Liver (tissue), 9 donors: ENCODE results near the gene ZNF837. TPM values are rescaled to one million over a fixed set of nuclear protein-coding genes. Genes with fewer than 3 reads are reported as not detected.

Source experiments
- DNase-seq: peaks from one replicate; pipeline ENCODE4 v3.0.0-alpha.2; 2017; ENCODE audit warnings: low spot score
- H3K27ac ChIP-seq, 2 donors: one replicate each; pipeline ENCODE4 v1.7.0; 2013; ENCODE audit warnings: inconsistent platforms in 2 of 2, low read length in 2 of 2, control low read depth in 1 of 2, low read depth in 1 of 2, mild to moderate bottlenecking in 1 of 2
- H3K27me3 ChIP-seq, 4 donors: one replicate each; pipeline versions ENCODE4 v1.6.1 to v1.7.0; 2013; ENCODE audit warnings: low read length in 3 of 4, inconsistent platforms in 1 of 4, mild to moderate bottlenecking in 1 of 4, moderate library complexity in 1 of 4; ENCODE audit not compliant: control insufficient read depth in 4 of 4, insufficient read depth in 4 of 4
- H3K36me3 ChIP-seq, 4 donors: one replicate each; pipeline versions ENCODE4 v1.6.1 to v1.7.0; 2013; ENCODE audit warnings: low read length in 3 of 4, mild to moderate bottlenecking in 3 of 4, low read depth in 1 of 4, moderate library complexity in 1 of 4; ENCODE audit not compliant: control insufficient read depth in 4 of 4, insufficient read depth in 3 of 4
- H3K4me1 ChIP-seq, 4 donors: one replicate each; pipeline versions ENCODE4 v1.6.1 to v1.7.0; 2013; ENCODE audit warnings: low read length in 3 of 4, mild to moderate bottlenecking in 3 of 4, moderate library complexity in 1 of 4; ENCODE audit not compliant: control insufficient read depth in 4 of 4, insufficient read depth in 4 of 4
- H3K4me3 ChIP-seq, 3 donors: one replicate each; pipeline versions ENCODE4 v1.6.1 to v1.7.0; 2013; ENCODE audit warnings: low read length in 3 of 3, control low read depth in 1 of 3, low read depth in 1 of 3, mild to moderate bottlenecking in 1 of 3
- H3K9ac ChIP-seq, 2 donors: one replicate each; pipeline ENCODE4 v1.7.0; 2013; ENCODE audit warnings: low read length in 2 of 2, mild to moderate bottlenecking in 2 of 2, moderate library complexity in 2 of 2, control low read depth in 1 of 2, low read depth in 1 of 2
- H3K9me3 ChIP-seq, 4 donors: one replicate each; pipeline versions ENCODE4 v1.6.1 to v1.7.0; 2013; ENCODE audit warnings: low read length in 3 of 4; ENCODE audit not compliant: control insufficient read depth in 4 of 4
- ATF3 ChIP-seq: IDR thresholded peaks from 2 replicates; pipeline ENCODE4 v1.6.1; 2016; ENCODE audit warnings: antibody characterized with exemption
- EGR1 ChIP-seq, 2 donors: IDR thresholded peaks; 2 replicates each; pipeline ENCODE4 v1.6.1; 2016 to 2018; ENCODE audit warnings: antibody characterized with exemption in 2 of 2, low read depth in 2 of 2
- FOXA1 ChIP-seq: IDR thresholded peaks from 2 replicates; pipeline ENCODE4 v1.6.1; 2016; ENCODE audit warnings: antibody characterized with exemption
- FOXA2 ChIP-seq: IDR thresholded peaks from 2 replicates; pipeline ENCODE4 v1.6.1; 2016; ENCODE audit warnings: antibody characterized with exemption
- GABPA ChIP-seq, 2 donors: IDR thresholded peaks in 1 of 2; conservative IDR thresholded peaks in 1 of 2; 2 replicates each; pipeline ENCODE4 v1.6.1; 2016; ENCODE audit warnings: antibody characterized with exemption in 2 of 2, mild to moderate bottlenecking in 1 of 2, moderate library complexity in 1 of 2
- HNF4A ChIP-seq, 2 donors: conservative IDR thresholded peaks; 2 replicates each; pipeline ENCODE4 v1.6.1; 2016; ENCODE audit warnings: antibody characterized with exemption in 2 of 2, mild to moderate bottlenecking in 2 of 2
- HNF4G ChIP-seq: IDR thresholded peaks from 2 replicates; pipeline ENCODE4 v1.6.1; 2016; ENCODE audit warnings: antibody characterized with exemption
- JUND ChIP-seq, 2 donors: IDR thresholded peaks; 2 replicates each; pipeline ENCODE4 v1.6.1; 2016; ENCODE audit warnings: antibody characterized with exemption in 2 of 2
- MAX ChIP-seq: IDR thresholded peaks from 2 replicates; pipeline ENCODE4 v1.6.1; 2016; ENCODE audit warnings: antibody characterized with exemption
- NR2F2 ChIP-seq: IDR thresholded peaks from 2 replicates; pipeline ENCODE4 v1.6.1; 2016; ENCODE audit warnings: antibody characterized with exemption
- RAD21 ChIP-seq, 2 donors: IDR thresholded peaks; 2 replicates each; pipeline ENCODE4 v1.6.1; 2016; ENCODE audit warnings: antibody characterized with exemption in 2 of 2, mild to moderate bottlenecking in 2 of 2
- REST ChIP-seq: IDR thresholded peaks from 2 replicates; pipeline ENCODE4 v1.6.1; 2016; ENCODE audit warnings: antibody characterized with exemption, mild to moderate bottlenecking
- RXRA ChIP-seq, 2 donors: IDR thresholded peaks; 2 replicates each; pipeline ENCODE4 v1.6.1; 2017 to 2018; ENCODE audit warnings: antibody characterized with exemption in 2 of 2, mild to moderate bottlenecking in 1 of 2
- SP1 ChIP-seq: IDR thresholded peaks from 2 replicates; pipeline ENCODE4 v1.6.1; 2018; ENCODE audit warnings: antibody characterized with exemption, mild to moderate bottlenecking
- TAF1 ChIP-seq: conservative IDR thresholded peaks from 2 replicates; pipeline ENCODE4 v1.6.1; 2016; ENCODE audit warnings: antibody characterized with exemption, mild to moderate bottlenecking
- YY1 ChIP-seq: IDR thresholded peaks from 2 replicates; pipeline ENCODE4 v1.6.1; 2016; ENCODE audit warnings: antibody characterized with exemption, mild to moderate bottlenecking
- ZBTB33 ChIP-seq: IDR thresholded peaks from 2 replicates; pipeline ENCODE4 v1.6.1; 2016; ENCODE audit warnings: antibody characterized with exemption
- WGBS: extraction: QIAGEN DNeasy Blood & Tissue Kit; methylation state at CpG from one replicate; pipeline ENCODE4 v1.1.7; 2013; 5-methylcytosine and 5-hydroxymethylcytosine counted together
- polyA plus RNA-seq, 2 donors: library from polyadenylated mRNA; stranded (reverse) in 1 of 2; unstranded in 1 of 2; fragments of 200-250 nt in 1 of 2; fragments of >200 nt in 1 of 2; fragmentation: Nextera tagmentation in 1 of 2; extraction: Ambion mirVana in 1 of 2; gene quantifications; one replicate each; pipeline versions ENCODE4 v1.2.1 to v1.2.3, GENCODE V29; 2013 to 2015
- total RNA-seq, 2 donors: library from RNA; depleted of rRNA; stranded (reverse); fragments of >200 nt; gene quantifications; one replicate each; pipeline ENCODE4 v1.2.3, GENCODE V29; 2014
- TF ChIP-seq, protein P1 (sequence below): fragments of 150-350 bp; IDR thresholded peaks from 2 replicates; pipeline ENCODE4 v1.5.1; 2017; ENCODE audit warnings: improper control_type of control experiment, low read depth, low read length; ENCODE audit not compliant: missing input control
- donor health status: healthy.
- donor health status: healthy.
- donor health status: healthy.
- donor health status: healthy.
- donor health status: healthy.

Gene ZNF837
- total and polyA plus RNA-seq, 4 donors, result 0.54 to 3.6 (median 2.3) TPM

- Histone ChIP-seq H3K9ac (peak overlapping the region; percentile 6 to 36), H3K9me3 (no peaks in the 10 kb centered on the region), H3K36me3 (no peaks in the 10 kb centered on the region), H3K27me3 (no peaks in the 10 kb centered on the region), H3K27ac (peak overlapping the region; percentile 22 to 60), H3K4me3 (peak overlapping the region; percentile 62 to 80 (median 71)), H3K4me1 (peaks cover 14 to 42% (median 27%) of the 10 kb centered on the region in 4 donors)
- DNase-seq, result no peak
- TF ChIP-seq, protein P1, sequence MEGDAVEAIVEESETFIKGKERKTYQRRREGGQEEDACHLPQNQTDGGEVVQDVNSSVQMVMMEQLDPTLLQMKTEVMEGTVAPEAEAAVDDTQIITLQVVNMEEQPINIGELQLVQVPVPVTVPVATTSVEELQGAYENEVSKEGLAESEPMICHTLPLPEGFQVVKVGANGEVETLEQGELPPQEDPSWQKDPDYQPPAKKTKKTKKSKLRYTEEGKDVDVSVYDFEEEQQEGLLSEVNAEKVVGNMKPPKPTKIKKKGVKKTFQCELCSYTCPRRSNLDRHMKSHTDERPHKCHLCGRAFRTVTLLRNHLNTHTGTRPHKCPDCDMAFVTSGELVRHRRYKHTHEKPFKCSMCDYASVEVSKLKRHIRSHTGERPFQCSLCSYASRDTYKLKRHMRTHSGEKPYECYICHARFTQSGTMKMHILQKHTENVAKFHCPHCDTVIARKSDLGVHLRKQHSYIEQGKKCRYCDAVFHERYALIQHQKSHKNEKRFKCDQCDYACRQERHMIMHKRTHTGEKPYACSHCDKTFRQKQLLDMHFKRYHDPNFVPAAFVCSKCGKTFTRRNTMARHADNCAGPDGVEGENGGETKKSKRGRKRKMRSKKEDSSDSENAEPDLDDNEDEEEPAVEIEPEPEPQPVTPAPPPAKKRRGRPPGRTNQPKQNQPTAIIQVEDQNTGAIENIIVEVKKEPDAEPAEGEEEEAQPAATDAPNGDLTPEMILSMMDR, result no peak
- no peak for TF ChIP-seq HNF4G
- TF ChIP-seq JUND (IDR thresholded peaks at IDR 0.05), result no peak
- TF ChIP-seq HNF4A (conservative IDR thresholded peaks at IDR 0.05), result no peak
- TF ChIP-seq TAF1, result no peak
- no peak for TF ChIP-seq GABPA (IDR thresholded peaks at IDR 0.05 in 1 of 2, conservative IDR thresholded peaks at IDR 0.05 in 1 of 2)
- no peak for TF ChIP-seq SP1
- no peak for TF ChIP-seq FOXA1
- no peak for TF ChIP-seq RXRA (IDR thresholded peaks at IDR 0.05)
- no peak for TF ChIP-seq MAX
- TF ChIP-seq YY1, result no peak
- no peak for TF ChIP-seq EGR1 (IDR thresholded peaks at IDR 0.05; ENCODE audit: low read depth in 2 of 2)
- TF ChIP-seq NR2F2, result no peak
- TF ChIP-seq REST, result no peak
- no peak for TF ChIP-seq FOXA2
- no peak for TF ChIP-seq ZBTB33
- no peak for TF ChIP-seq ATF3
- TF ChIP-seq RAD21 (IDR thresholded peaks at IDR 0.05), result no peak
- WGBS, result 37% methylated on average over 26 of the region's 26 CpGs
These were observed 806 bp upstream of the ZNF837 start for GRCh38 chr19:58381460-58382212.
